Duodenal mucosa (tissue), 2 donors: ENCODE results near the gene CCAR1.
"Not testable (repeated sequence)": the region's sequence is repeated elsewhere in the genome, so short reads cannot be mapped to it uniquely, and the experiment has no call there.

Source experiments
- H3K27ac ChIP-seq: one replicate; pipeline ENCODE4 v1.7.0; 2013; ENCODE audit warnings: low read depth, low read length
- H3K27me3 ChIP-seq, 2 donors: one replicate each; pipeline ENCODE4 v1.7.0; 2013; ENCODE audit warnings: low read length in 2 of 2, control low read depth in 1 of 2; ENCODE audit not compliant: insufficient read depth in 2 of 2, control insufficient read depth in 1 of 2
- H3K36me3 ChIP-seq, 2 donors: one replicate each; pipeline ENCODE4 v1.7.0; 2013; ENCODE audit warnings: low read length in 2 of 2, control low read depth in 1 of 2; ENCODE audit not compliant: insufficient read depth in 2 of 2, control insufficient read depth in 1 of 2
- H3K4me1 ChIP-seq, 2 donors: one replicate each; pipeline ENCODE4 v1.7.0; 2013; ENCODE audit warnings: low read length in 2 of 2, control low read depth in 1 of 2; ENCODE audit not compliant: insufficient read depth in 2 of 2, control insufficient read depth in 1 of 2
- H3K4me3 ChIP-seq, 2 donors: one replicate each; pipeline ENCODE4 v1.7.0; 2013; ENCODE audit warnings: low read length in 2 of 2, low read depth in 1 of 2
- H3K9ac ChIP-seq, 2 donors: one replicate each; pipeline ENCODE4 v1.7.0; 2013; ENCODE audit warnings: low read length in 2 of 2, low read depth in 1 of 2
- H3K9me3 ChIP-seq, 2 donors: one replicate each; pipeline ENCODE4 v1.7.0; 2013; ENCODE audit warnings: low read length in 2 of 2, control low read depth in 1 of 2; ENCODE audit not compliant: control insufficient read depth in 1 of 2

The CCAR1 gene

GRCh38 chr10:68756766-68757165, 35.7 kb downstream of the CCAR1 start:
- Histone ChIP-seq H3K27ac (no peak overlapping the region), H3K36me3 (peaks cover 45 to 87% of the 10 kb centered on the region in 2 donors), H3K9me3 (no peaks in the 10 kb centered on the region), H3K4me3 (no peak overlapping the region), H3K27me3 (no peaks in the 10 kb centered on the region), H3K4me1 (no peaks in the 10 kb centered on the region), H3K9ac (no peak overlapping the region)

GRCh38 chr10:68759223-68759863, 38.3 kb downstream of the CCAR1 start:
- no peaks in the 10 kb centered on the region for H3K27me3 ChIP-seq
- no peak overlapping the region for H3K4me3 ChIP-seq
- H3K36me3 ChIP-seq, result peaks cover 40 to 72% of the 10 kb centered on the region in 2 donors
- H3K4me1 ChIP-seq, result no peaks in the 10 kb centered on the region
- no peak overlapping the region for H3K27ac ChIP-seq
- no peaks in the 10 kb centered on the region for H3K9me3 ChIP-seq
- no peak overlapping the region for H3K9ac ChIP-seq

GRCh38 chr10:68759967-68760366, 38.9 kb downstream of the CCAR1 start:
- Histone ChIP-seq H3K4me3 (no peak overlapping the region), H3K27me3 (no peaks in the 10 kb centered on the region), H3K27ac (no peak overlapping the region), H3K9ac (no peak overlapping the region), H3K9me3 (no peaks in the 10 kb centered on the region), H3K4me1 (no peaks in the 10 kb centered on the region), H3K36me3 (peaks cover 38 to 72% of the 10 kb centered on the region in 2 donors)

GRCh38 chr10:68767407-68767806, 46.4 kb downstream of the CCAR1 start:
- H3K9ac ChIP-seq, H3K4me3 ChIP-seq, H3K27me3 ChIP-seq, H3K27ac ChIP-seq, H3K4me1 ChIP-seq, H3K9me3 ChIP-seq: not testable (repeated sequence)
- peaks cover 13 to 67% of the 10 kb centered on the region in 2 donors for H3K36me3 ChIP-seq

- Histone ChIP-seq H3K4me1 (no peaks in the 10 kb centered on the region), H3K36me3 (peaks cover 15 to 56% of the 10 kb centered on the region in 2 donors), H3K27ac (no peak overlapping the region), H3K27me3 (no peaks in the 10 kb centered on the region), H3K9ac (no peak overlapping the region), H3K4me3 (no peak overlapping the region), H3K9me3 (no peaks in the 10 kb centered on the region)
Measured at GRCh38 chr10:68781613-68782574, 60.9 kb downstream of the CCAR1 start.

GRCh38 chr10:68784476-68784875, 63.4 kb downstream of the CCAR1 start:
- H3K27ac ChIP-seq, result no peak overlapping the region
- no peaks in the 10 kb centered on the region for H3K4me1 ChIP-seq
- H3K9ac ChIP-seq, result no peak overlapping the region
- peaks cover 8 to 57% of the 10 kb centered on the region in 2 donors for H3K36me3 ChIP-seq
- H3K4me3 ChIP-seq, result no peak overlapping the region
- no peaks in the 10 kb centered on the region for H3K9me3 ChIP-seq
- no peaks in the 10 kb centered on the region for H3K27me3 ChIP-seq

- Histone ChIP-seq H3K27me3 (no peaks in the 10 kb centered on the region), H3K9ac (no peak overlapping the region), H3K4me1 (no peaks in the 10 kb centered on the region), H3K9me3 (no peaks in the 10 kb centered on the region), H3K4me3 (no peak overlapping the region), H3K27ac (no peak overlapping the region), H3K36me3 (peaks cover 15 to 67% of the 10 kb centered on the region in 2 donors)
Measured at GRCh38 chr10:68787813-68788212, 66.8 kb downstream of the CCAR1 start.

- Histone ChIP-seq H3K4me3 (no peak overlapping the region), H3K27me3 (no peaks in the 10 kb centered on the region), H3K36me3 (peaks cover 13 to 69% of the 10 kb centered on the region in 2 donors), H3K9me3 (no peaks in the 10 kb centered on the region), H3K4me1 (no peaks in the 10 kb centered on the region), H3K27ac (no peak overlapping the region), H3K9ac (no peak overlapping the region)
Measured at GRCh38 chr10:68790476-68790875, 69.4 kb downstream of the CCAR1 start.

GRCh38 chr10:68792115-68792514, 71.1 kb downstream of the CCAR1 start:
- Histone ChIP-seq H3K4me3 (no peak overlapping the region), H3K4me1 (no peaks in the 10 kb centered on the region), H3K27me3 (no peaks in the 10 kb centered on the region), H3K9me3 (no peaks in the 10 kb centered on the region), H3K36me3 (peaks cover 7 to 65% of the 10 kb centered on the region in 2 donors), H3K27ac (no peak overlapping the region), H3K9ac (no peak overlapping the region)

- Histone ChIP-seq H3K36me3 (peaks cover 0 to 33% of the 10 kb centered on the region in 2 donors), H3K9me3 (no peaks in the 10 kb centered on the region), H3K27me3 (no peaks in the 10 kb centered on the region), H3K4me3 (no peak overlapping the region), H3K27ac (no peak overlapping the region), H3K9ac (no peak overlapping the region), H3K4me1 (no peaks in the 10 kb centered on the region)
Measured at GRCh38 chr10:68795886-68796532, 75.0 kb downstream of the CCAR1 start.
